ENCODE data around the gene CLEC1B. TPM values are rescaled to one million over a fixed set of nuclear protein-coding genes. Genes with fewer than 3 reads are reported as not detected.

The CLEC1B gene
- total RNA-seq, 2 experiments from 2014 or later: not detected

DNA sequence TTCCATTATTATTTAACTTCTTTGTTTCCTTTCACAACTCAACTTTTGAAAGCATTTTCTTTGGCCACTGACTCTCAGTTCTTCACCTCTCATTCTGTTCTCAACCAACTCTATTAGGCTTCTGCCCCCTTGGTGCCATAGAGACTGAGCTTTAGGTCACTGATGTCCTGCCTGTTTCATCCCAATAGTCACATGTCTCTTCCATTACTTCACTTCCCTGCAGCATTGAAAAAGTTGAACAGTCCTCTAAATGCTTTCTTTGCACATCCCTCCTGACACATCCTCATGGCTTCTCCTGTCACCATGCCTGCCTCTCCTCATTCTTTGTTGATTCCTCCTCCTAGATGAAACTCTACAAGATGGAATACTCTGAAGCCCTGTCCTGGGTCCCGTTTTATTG lies 25.0 kb downstream of the CLEC1B start:
- H3K79me2 ChIP-seq (ENCODE audit: insufficient read depth, low read depth, low read length): no peaks in the 10 kb centered on the region
- no peak overlapping the region for H2AFZ ChIP-seq (ENCODE audit: low read length)
- BruUV-seq (replicated peaks): no TSS peak
- H3K9me2 ChIP-seq (ENCODE audit: insufficient read depth, low read length): no peaks in the 10 kb centered on the region
- H3K9me3 ChIP-seq (ENCODE audit: low read length): no peaks in the 10 kb centered on the region
- no peak overlapping the region for H3K27ac ChIP-seq (ENCODE audit: low read depth, low read length, poor library complexity, severe bottlenecking)
- no peaks in the 10 kb centered on the region for H3K36me3 ChIP-seq (ENCODE audit: insufficient read depth, low read length)
- ChIA-PET CTCF (ENCODE audit: unreplicated experiment) (no interaction called here), POLR2A (no interaction called here)
- no peak overlapping the region for H3K4me3 ChIP-seq (ENCODE audit: low read depth, low read length, poor library complexity, severe bottlenecking)
- H4K20me1 ChIP-seq (ENCODE audit: insufficient read depth, low read length): no peaks in the 10 kb centered on the region
- intact Hi-C loops (cut with micrococcal nuclease; ENCODE audit: unreplicated experiment): no loop called here
- H3K4me1 ChIP-seq (ENCODE audit: insufficient read depth, low read length, poor library complexity, severe bottlenecking): no peaks in the 10 kb centered on the region
- no peak for TF ChIP-seq CTCF (conservative IDR thresholded peaks at IDR 0.05; ENCODE audit: low read length)
- TF ChIP-seq EZH2phosphoT487 (IDR thresholded peaks at IDR 0.05; ENCODE audit: borderline replicate concordance, low read depth, low read length): no peak
- DNase-seq (ENCODE audit: low spot score): no peak
- H3K4me2 ChIP-seq (ENCODE audit: low read length): no peak overlapping the region

GRCh38 chr12:9971181-9971580 lies 27.7 kb downstream of the CLEC1B start, which contains the start of gene CLEC12A:
TSS of gene CLEC12A (plus strand) at chr12:9971409. CDS start at chr12:9971597, 188 bp downstream.
- no peak for DNase-seq (ENCODE audit: low spot score)
- intact Hi-C loops (cut with micrococcal nuclease; ENCODE audit: unreplicated experiment): no loop called here
- H3K4me1 ChIP-seq (ENCODE audit: insufficient read depth, low read length, poor library complexity, severe bottlenecking): no peaks in the 10 kb centered on the region
- H3K79me2 ChIP-seq (ENCODE audit: insufficient read depth, low read depth, low read length): no peaks in the 10 kb centered on the region
- no peaks in the 10 kb centered on the region for H4K20me1 ChIP-seq (ENCODE audit: insufficient read depth, low read length)
- no peak within 1 kb of the TSS for H3K27ac ChIP-seq (ENCODE audit: low read depth, low read length, poor library complexity, severe bottlenecking)
- no peak for TF ChIP-seq EZH2phosphoT487 (IDR thresholded peaks at IDR 0.05; ENCODE audit: borderline replicate concordance, low read depth, low read length)
- TF ChIP-seq CTCF (conservative IDR thresholded peaks at IDR 0.05; ENCODE audit: low read length): no peak
- no peak within 1 kb of the TSS for H3K4me3 ChIP-seq (ENCODE audit: low read depth, low read length, poor library complexity, severe bottlenecking)
- H2AFZ ChIP-seq (ENCODE audit: low read length): no peak within 1 kb of the TSS
- no peak within 1 kb of the TSS for H3K4me2 ChIP-seq (ENCODE audit: low read length)
- no TSS peak for BruUV-seq (replicated peaks)
- H3K9me2 ChIP-seq (ENCODE audit: insufficient read depth, low read length): no peaks in the 10 kb centered on the region
- no peaks in the 10 kb centered on the region for H3K36me3 ChIP-seq (ENCODE audit: insufficient read depth, low read length)
- no peaks in the 10 kb centered on the region for H3K9me3 ChIP-seq (ENCODE audit: low read length)
- ChIA-PET POLR2A (interaction anchor here (1.0 to 1.1 kb wide), 2 partner anchors 12 to 33 kb away, joined by 3 to 4 read pairs; no protein-coding TSS in a partner anchor), CTCF (ENCODE audit: unreplicated experiment) (no interaction called here)

DNA sequence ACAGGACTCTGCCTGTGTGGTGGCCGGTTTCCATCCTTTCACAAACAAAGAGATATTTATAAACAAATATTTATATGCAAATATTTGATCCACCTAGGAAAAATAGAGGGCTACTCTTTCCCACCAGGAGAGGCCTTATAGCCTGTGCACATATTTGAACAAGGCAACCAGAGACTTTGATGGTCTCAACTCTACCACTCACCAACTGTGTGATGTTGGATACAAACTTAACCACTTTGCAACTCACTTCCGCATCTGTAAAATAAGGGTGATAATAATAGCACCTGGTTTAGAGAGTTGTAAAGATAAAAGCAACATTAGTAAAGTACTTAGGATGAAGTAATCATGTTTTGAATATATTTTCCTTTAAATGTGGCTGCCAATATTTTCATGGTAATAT lies 29.2 kb downstream of the CLEC1B start:
- Histone ChIP-seq H3K9me3 (ENCODE audit: low read length) (no peaks in the 10 kb centered on the region), H3K4me1 (ENCODE audit: insufficient read depth, low read length, poor library complexity, severe bottlenecking) (no peaks in the 10 kb centered on the region), H3K79me2 (ENCODE audit: insufficient read depth, low read depth, low read length) (no peaks in the 10 kb centered on the region), H3K4me2 (ENCODE audit: low read length) (no peak overlapping the region), H3K4me3 (ENCODE audit: low read depth, low read length, poor library complexity, severe bottlenecking) (no peak overlapping the region), H4K20me1 (ENCODE audit: insufficient read depth, low read length) (no peaks in the 10 kb centered on the region), H2AFZ (ENCODE audit: low read length) (no peak overlapping the region), H3K9me2 (ENCODE audit: insufficient read depth, low read length) (no peaks in the 10 kb centered on the region), H3K36me3 (ENCODE audit: insufficient read depth, low read length) (no peaks in the 10 kb centered on the region), H3K27ac (ENCODE audit: low read depth, low read length, poor library complexity, severe bottlenecking) (no peak overlapping the region)
- no TSS peak for BruUV-seq (replicated peaks)
- no peak for TF ChIP-seq CTCF (conservative IDR thresholded peaks at IDR 0.05; ENCODE audit: low read length)
- no peak for TF ChIP-seq EZH2phosphoT487 (IDR thresholded peaks at IDR 0.05; ENCODE audit: borderline replicate concordance, low read depth, low read length)
- POLR2A ChIA-PET: interaction anchor here (0.6 kb wide), 1 partner anchor 180 kb away, joined by 3 read pairs; no protein-coding TSS in a partner anchor
- intact Hi-C loops (cut with micrococcal nuclease; ENCODE audit: unreplicated experiment): no loop called here
- CTCF ChIA-PET (ENCODE audit: unreplicated experiment): no interaction called here
- DNase-seq (ENCODE audit: low spot score): no peak

All from OCI-LY7 (cell line).